Choroid plexus epithelial cell (primary cell): ENCODE measurements around the gene CNOT8.

ENCODE experiments used
- DNase-seq: peaks from one replicate; pipeline ENCODE4 v3.0.0-alpha.2; 2010; ENCODE audit warnings: low read depth
- H3K4me3 ChIP-seq: 2 replicates; pipeline ENCODE4 v1.5.1; 2011; ENCODE audit warnings: low read depth, mild to moderate bottlenecking, control low read depth, low read length, moderate library complexity
- TF ChIP-seq, protein P1 (sequence below): conservative IDR thresholded peaks from 2 replicates; pipeline ENCODE4 v1.5.1; 2011; ENCODE audit warnings: low read depth, mild to moderate bottlenecking, control low read depth, inconsistent platforms, low read length, moderate library complexity

Gene CNOT8

DNA sequence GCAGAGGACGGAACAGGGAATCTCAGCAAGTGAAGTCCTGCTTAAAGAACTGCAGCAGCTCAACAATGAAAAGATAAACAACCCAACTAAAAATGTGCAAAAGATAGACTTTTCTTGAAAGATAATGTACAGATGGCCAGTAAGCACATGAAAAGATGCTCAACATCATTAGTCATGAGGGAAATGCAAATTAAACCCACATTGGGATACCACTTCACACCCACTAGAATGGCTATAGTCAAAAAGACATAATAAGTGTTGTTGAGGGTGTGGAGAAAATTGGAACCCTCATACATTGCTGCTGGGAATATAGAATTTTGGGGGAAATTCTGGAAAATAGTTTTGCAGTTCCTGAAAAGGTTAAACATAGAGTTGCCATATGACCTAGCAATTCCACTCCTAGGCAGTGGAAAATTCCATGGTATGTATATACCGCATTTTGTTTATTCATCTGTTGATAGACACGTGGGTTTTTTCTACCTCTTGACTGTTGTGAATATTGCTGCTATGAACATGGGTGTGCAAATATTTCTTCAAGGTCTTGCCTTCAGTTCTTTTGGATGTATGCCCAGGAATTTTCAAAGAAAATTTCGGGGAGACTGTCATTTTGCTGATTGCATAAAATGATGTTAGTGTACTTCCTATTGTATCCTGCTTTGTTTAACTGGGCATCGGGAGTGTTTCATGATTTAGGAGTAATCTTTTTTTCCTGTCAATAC, 7.2 kb downstream of the CNOT8 start:
- peak; percentile 79 for DNase-seq

DNA sequence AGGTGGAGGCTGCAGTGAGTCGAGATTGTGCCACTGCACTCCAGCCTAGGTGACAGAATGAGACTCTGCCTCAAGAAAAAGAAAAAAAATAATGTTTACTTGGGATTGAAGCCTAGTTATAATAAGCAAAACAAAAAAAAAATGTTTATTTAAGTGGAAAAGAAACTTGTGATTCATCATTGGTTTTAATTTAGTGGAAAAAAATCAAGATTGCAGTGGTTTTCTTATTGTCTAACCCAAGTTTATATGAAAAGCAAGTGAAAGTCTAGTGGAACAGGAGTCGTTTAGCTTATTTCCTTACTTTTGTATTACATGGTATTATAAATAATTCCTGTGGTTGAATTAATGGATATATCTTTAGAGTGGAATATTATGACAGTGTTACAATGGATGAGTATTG, 8.4 kb downstream of the CNOT8 start:
- TF ChIP-seq, protein P1, sequence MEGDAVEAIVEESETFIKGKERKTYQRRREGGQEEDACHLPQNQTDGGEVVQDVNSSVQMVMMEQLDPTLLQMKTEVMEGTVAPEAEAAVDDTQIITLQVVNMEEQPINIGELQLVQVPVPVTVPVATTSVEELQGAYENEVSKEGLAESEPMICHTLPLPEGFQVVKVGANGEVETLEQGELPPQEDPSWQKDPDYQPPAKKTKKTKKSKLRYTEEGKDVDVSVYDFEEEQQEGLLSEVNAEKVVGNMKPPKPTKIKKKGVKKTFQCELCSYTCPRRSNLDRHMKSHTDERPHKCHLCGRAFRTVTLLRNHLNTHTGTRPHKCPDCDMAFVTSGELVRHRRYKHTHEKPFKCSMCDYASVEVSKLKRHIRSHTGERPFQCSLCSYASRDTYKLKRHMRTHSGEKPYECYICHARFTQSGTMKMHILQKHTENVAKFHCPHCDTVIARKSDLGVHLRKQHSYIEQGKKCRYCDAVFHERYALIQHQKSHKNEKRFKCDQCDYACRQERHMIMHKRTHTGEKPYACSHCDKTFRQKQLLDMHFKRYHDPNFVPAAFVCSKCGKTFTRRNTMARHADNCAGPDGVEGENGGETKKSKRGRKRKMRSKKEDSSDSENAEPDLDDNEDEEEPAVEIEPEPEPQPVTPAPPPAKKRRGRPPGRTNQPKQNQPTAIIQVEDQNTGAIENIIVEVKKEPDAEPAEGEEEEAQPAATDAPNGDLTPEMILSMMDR: no peak
- no peak overlapping the region for H3K4me3 ChIP-seq
- DNase-seq: no peak

More for the DNA sequence above, 7.2 kb downstream of the CNOT8 start:
- TF ChIP-seq, protein P1: no peak
- no peak overlapping the region for H3K4me3 ChIP-seq

DNA sequence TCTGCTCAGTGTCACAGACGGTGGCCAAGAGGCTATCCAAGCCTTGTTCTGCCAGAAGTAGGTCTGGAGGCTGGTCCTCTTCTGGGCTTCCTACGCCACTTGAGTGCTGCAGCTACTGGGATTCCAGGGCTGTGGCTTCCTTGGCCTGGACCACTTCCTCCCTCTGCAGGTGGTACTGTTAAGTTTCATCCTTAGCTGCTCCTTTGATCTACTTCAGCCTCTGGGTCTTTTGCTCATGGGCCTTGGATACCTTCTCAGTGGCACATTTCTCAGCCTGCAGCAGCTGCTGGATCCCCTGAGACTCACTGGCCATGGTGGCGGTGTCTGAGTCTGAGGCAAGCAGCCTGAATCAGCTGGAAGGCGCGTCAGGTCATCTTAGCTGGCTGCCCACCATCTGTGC, 10.3 kb downstream of the CNOT8 start:
- TF ChIP-seq, protein P1: peak; percentile 55
- DNase-seq: peak; percentile 58

DNA sequence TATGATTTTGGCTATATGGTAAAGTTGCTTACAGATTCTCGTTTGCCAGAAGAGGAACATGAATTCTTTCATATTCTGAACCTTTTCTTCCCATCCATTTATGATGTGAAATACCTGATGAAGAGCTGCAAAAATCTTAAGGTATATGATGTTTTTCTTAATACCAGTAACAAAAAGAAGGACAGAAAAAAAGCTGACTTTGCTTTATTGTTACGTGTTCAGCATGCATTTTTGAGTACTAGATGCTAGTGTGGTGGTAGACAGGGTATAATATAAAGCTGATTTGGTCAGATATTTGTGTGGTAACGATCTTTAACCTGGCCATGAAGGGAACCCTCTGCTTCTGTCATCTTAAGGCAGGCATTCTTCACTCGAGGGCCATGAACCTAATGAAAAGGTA, 13.3 kb downstream of the CNOT8 start:
- no peak for DNase-seq
- TF ChIP-seq, protein P1: no peak
- no peak overlapping the region for H3K4me3 ChIP-seq

More for the DNA sequence above, 10.3 kb downstream of the CNOT8 start:
- H3K4me3 ChIP-seq: no peak overlapping the region

DNA sequence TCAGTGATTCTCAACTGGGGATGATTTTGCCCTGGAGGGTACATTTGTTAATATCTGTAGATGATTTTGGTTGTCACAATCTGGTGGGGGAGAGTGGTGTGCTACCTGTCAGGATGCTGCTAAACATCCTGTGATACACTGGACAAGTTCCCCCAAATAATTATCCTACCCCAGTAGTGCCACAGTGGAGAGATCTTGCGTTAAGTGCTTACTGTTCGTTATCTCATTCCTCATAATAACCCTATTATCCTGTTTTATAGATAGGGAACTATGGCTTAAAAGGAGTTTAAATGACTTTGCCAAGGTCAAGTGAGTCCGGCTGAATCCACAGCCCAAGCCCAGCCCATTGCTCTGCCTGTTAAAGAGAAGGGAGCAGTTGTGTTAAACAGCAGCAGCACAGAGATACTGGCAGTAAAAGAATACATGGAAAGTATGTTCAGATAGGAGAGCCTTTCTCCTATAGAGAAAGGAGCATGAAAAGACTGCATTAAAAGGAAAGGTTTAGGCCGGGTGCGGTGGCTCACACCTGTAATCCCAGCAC, 15.4 kb downstream of the CNOT8 start:
- TF ChIP-seq, protein P1: no peak
- no peak for DNase-seq
- no peak overlapping the region for H3K4me3 ChIP-seq

DNA sequence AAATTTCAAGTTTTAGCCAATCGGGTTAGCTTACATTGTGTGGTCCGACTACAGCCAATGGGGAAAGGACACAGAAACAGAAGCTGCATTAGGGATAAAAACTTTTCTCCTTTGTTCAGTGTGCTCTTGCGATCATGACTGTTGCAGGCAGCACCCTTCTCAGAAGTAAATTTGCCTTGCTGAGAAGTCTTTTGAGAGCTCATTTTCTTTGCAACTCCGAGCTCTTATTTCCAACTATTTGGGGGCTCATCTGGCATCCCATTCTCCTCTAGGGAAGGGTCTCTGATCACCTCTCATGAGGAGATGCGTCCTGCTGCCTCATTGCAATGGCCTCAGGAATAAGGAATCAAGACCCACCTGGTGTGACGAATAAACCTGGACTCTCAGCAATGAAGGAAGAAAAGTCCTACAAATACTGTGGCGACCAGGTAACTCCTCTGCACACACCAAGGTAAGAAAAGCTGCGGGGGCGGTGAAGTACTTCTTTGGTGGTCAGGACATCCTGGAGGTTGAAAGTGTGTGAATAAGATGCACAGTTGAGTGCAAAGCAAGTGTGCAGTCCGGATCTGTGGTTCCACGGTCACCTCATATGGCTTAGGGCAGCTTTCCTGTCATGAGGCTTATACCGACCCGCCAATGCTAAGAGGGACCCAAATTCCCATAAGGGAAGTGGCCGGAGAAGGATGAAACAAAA, 20.4 kb downstream of the CNOT8 start:
- peak; percentile 15 for DNase-seq
- no peak overlapping the region for H3K4me3 ChIP-seq
- TF ChIP-seq, protein P1: no peak
